Adipocyte (in vitro differentiated cells): ENCODE results near the gene CALHM3.
"Not testable (repeated sequence)": the region's sequence is repeated elsewhere in the genome, so short reads cannot be mapped to it uniquely, and the experiment has no call there.

Source experiments
- DNase-seq: peaks from one replicate; pipeline ENCODE4 v3.0.0-alpha.2; 2015; ENCODE audit warnings: low read depth
- H3K27me3 ChIP-seq: replicated peaks from 2 replicates; pipeline ENCODE4 v1.7.0; 2013; ENCODE audit warnings: mild to moderate bottlenecking, low read length, moderate library complexity; ENCODE audit not compliant: control insufficient read depth, insufficient read depth
- H3K36me3 ChIP-seq: 2 replicates; pipeline ENCODE4 v1.7.0; 2013; ENCODE audit warnings: low read length, mild to moderate bottlenecking, moderate library complexity; ENCODE audit not compliant: control insufficient read depth, insufficient read depth, severe bottlenecking
- H3K4me1 ChIP-seq: 2 replicates; pipeline ENCODE4 v1.7.0; 2013; ENCODE audit warnings: mild to moderate bottlenecking, low read length, moderate library complexity; ENCODE audit not compliant: control insufficient read depth, insufficient read depth
- H3K4me3 ChIP-seq: 2 replicates; pipeline ENCODE4 v1.7.0; 2013; ENCODE audit warnings: mild to moderate bottlenecking, low read length, moderate library complexity
- H3K9ac ChIP-seq: 2 replicates; pipeline ENCODE4 v1.7.0; 2013; ENCODE audit warnings: mild to moderate bottlenecking, low read length, moderate library complexity
- H3K9me3 ChIP-seq: 2 replicates; pipeline ENCODE4 v1.7.0; 2013; ENCODE audit warnings: mild to moderate bottlenecking, low read length, moderate library complexity; ENCODE audit not compliant: control insufficient read depth

Gene CALHM3

GRCh38 chr10:103512166-103512565, 33.1 kb upstream of the CALHM3 start:
- no peak for DNase-seq
- Histone ChIP-seq H3K9me3 (no peaks in the 10 kb centered on the region), H3K9ac (no peak overlapping the region), H3K27me3 (peaks cover 42% of the 10 kb centered on the region), H3K4me1 (peaks cover 3% of the 10 kb centered on the region), H3K4me3 (no peak overlapping the region), H3K36me3 (no peaks in the 10 kb centered on the region)

GRCh38 chr10:103510791-103511752, 32.0 kb upstream of the CALHM3 start:
- Histone ChIP-seq H3K4me3 (no peak overlapping the region), H3K27me3 (peaks cover 50% of the 10 kb centered on the region), H3K36me3 (no peaks in the 10 kb centered on the region), H3K4me1 (peaks cover 3% of the 10 kb centered on the region), H3K9me3 (no peaks in the 10 kb centered on the region), H3K9ac (no peak overlapping the region)
- no peak for DNase-seq

GRCh38 chr10:103510046-103510685, 31.1 kb upstream of the CALHM3 start:
- Histone ChIP-seq H3K4me3 (no peak overlapping the region), H3K4me1 (peaks cover under 1% of the 10 kb centered on the region), H3K9ac (no peak overlapping the region), H3K27me3 (peaks cover 56% of the 10 kb centered on the region), H3K36me3 (no peaks in the 10 kb centered on the region), H3K9me3 (no peaks in the 10 kb centered on the region)
- no peak for DNase-seq

DNA sequence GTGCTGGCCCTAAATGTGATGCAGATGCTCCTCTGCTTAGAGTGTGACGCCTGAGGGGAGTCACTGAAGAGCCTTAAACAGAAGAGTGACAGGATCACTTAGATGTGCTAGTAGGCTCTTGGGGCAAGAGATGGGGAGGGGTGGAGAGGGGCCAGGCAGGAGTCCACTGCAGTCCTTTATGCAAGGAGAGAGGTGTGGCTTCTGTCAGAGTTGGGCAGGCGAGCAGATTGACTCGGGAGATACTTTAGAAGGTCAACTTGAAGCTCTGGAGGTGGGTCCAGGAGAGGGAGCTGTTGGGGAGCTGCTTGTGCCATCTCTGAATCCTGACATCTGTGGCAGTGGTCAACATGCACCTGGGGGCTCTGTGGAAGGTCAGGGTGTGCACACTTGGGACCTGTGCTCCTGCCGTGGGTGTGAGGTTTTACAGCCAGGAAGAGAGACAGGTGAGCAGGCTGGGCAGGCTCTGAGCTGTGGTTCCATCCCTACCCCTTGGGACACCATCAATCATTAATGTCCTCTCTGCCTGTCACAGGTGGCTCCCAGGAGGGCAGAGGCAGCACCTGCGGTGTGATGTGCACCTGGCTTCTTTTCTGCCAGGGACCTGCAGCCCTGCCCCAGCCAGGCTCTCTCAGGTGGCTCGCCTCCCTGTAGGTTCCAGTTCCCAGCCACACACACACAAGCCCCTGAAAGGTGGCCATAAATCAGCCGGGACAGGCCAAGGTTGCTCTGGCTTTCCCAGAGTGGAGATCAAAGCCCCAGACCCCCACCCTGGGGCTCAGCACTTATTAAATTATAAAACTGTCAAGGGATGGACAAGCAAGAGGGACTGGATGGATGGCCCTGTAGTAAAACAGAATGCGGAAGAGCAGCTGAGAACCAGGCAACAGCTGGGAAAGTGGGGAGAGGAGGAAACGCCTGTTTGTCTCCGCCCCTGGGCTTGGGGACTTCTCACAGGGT, 28.5 kb upstream of the CALHM3 start:
- Histone ChIP-seq H3K36me3 (no peaks in the 10 kb centered on the region), H3K9ac (no peak overlapping the region), H3K27me3 (peaks cover 66% of the 10 kb centered on the region), H3K9me3 (no peaks in the 10 kb centered on the region), H3K4me3 (no peak overlapping the region), H3K4me1 (no peaks in the 10 kb centered on the region)
- no peak for DNase-seq

GRCh38 chr10:103506061-103506460, 27.0 kb upstream of the CALHM3 start:
- no peak overlapping the region for H3K4me3 ChIP-seq
- peaks cover 65% of the 10 kb centered on the region for H3K27me3 ChIP-seq
- no peaks in the 10 kb centered on the region for H3K36me3 ChIP-seq
- no peak for DNase-seq
- no peaks in the 10 kb centered on the region for H3K9me3 ChIP-seq
- no peak overlapping the region for H3K9ac ChIP-seq
- H3K4me1 ChIP-seq: no peaks in the 10 kb centered on the region

DNA sequence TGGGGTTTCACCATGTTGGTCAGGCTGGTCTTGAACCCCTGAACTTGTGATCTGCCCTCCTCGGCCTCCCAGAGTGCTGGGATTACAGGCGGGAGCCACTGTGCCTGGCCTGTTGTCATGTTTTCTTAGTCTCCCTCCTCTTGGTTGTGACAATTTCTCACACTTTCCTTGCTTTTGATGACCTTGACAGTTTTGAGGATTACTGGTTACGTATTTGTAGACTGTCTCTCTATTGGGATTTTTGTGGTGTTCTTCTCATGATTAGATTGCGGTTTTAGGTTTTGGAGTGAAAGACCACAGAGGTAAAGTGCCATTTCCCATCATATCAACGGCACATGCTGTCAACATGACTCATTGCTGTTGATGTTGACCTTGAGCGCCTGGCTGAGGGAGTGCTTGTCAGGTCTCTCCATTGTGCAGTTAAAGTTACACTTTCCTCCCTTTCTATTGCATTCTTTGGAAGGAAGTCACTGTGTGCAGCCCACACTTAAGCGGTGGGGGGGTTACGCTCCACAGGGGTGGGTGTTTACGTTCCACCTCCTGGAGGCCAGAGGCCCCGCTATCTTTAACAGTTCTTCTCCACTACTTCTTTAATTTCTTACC, 25.2 kb upstream of the CALHM3 start:
- Histone ChIP-seq H3K4me3 (no peak overlapping the region), H3K4me1 (no peaks in the 10 kb centered on the region), H3K9ac (no peak overlapping the region), H3K9me3 (no peaks in the 10 kb centered on the region), H3K27me3 (peaks cover 64% of the 10 kb centered on the region), H3K36me3 (no peaks in the 10 kb centered on the region)
- DNase-seq: peak; percentile 67

- H3K9me3 ChIP-seq, H3K4me3 ChIP-seq, H3K9ac ChIP-seq, H3K36me3 ChIP-seq, H3K4me1 ChIP-seq, DNase-seq: not testable (repeated sequence)
- H3K27me3 ChIP-seq: peaks cover 67% of the 10 kb centered on the region
Observed at GRCh38 chr10:103503777-103504176, 24.7 kb upstream of the CALHM3 start.

GRCh38 chr10:103502849-103503660, 24.0 kb upstream of the CALHM3 start:
- H3K9me3 ChIP-seq: no peaks in the 10 kb centered on the region
- H3K36me3 ChIP-seq: no peaks in the 10 kb centered on the region
- H3K27me3 ChIP-seq: peaks cover 64% of the 10 kb centered on the region
- H3K4me3 ChIP-seq: no peak overlapping the region
- no peak for DNase-seq
- H3K9ac ChIP-seq: no peak overlapping the region
- no peaks in the 10 kb centered on the region for H3K4me1 ChIP-seq

DNA sequence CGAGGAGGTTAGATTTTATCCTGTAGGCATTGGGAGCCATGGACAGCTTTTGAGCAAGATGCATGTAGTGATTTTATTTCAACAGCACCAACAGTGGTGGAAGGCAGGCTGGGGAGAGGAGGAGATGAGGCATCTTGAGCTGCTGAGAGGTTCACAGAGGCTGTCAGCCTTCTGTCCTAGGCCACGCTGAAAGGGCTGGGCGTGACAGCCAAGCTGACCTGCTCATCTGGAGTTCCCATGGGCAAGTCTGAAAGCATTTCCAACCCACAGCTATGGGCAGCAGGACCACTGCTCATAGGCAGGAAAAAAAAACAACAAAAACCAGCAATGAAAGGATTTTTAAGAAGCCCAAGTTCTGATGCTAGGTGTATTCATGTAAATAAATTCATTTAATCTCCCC, 22.1 kb upstream of the CALHM3 start:
- Histone ChIP-seq H3K9me3 (no peaks in the 10 kb centered on the region), H3K4me3 (no peak overlapping the region), H3K36me3 (no peaks in the 10 kb centered on the region), H3K27me3 (peaks cover 65% of the 10 kb centered on the region), H3K9ac (no peak overlapping the region), H3K4me1 (no peaks in the 10 kb centered on the region)
- no peak for DNase-seq

- no peak for DNase-seq
- no peak overlapping the region for H3K9ac ChIP-seq
- H3K9me3 ChIP-seq: no peaks in the 10 kb centered on the region
- no peaks in the 10 kb centered on the region for H3K36me3 ChIP-seq
- peaks cover 64% of the 10 kb centered on the region for H3K27me3 ChIP-seq
- no peak overlapping the region for H3K4me3 ChIP-seq
- no peaks in the 10 kb centered on the region for H3K4me1 ChIP-seq
Observed at GRCh38 chr10:103500481-103500880, 21.4 kb upstream of the CALHM3 start.
